Umbilical cord (tissue), 2 donors: ENCODE results near the gene RPS6KA2. TPM values are rescaled to one million over a fixed set of nuclear protein-coding genes. Genes with fewer than 3 reads are reported as not detected.

Experiments
- DNase-seq: peaks from one replicate; pipeline ENCODE4 v3.0.0-alpha.2; 2015; ENCODE audit warnings: low spot score
- total RNA-seq: library from RNA; depleted of rRNA; stranded (reverse); fragments of >200 nt; gene quantifications from one replicate; pipeline ENCODE4 v1.2.3, GENCODE V29; 2014; ENCODE audit warnings: low replicate concordance; ENCODE audit not compliant: insufficient read depth

RPS6KA2 gene
- total RNA-seq, 1 donor from 2014 or later, result 10.1 TPM

GRCh38 chr6:166503167-166503744, 123.8 kb downstream of the RPS6KA2 start:
- no peak for DNase-seq

DNA sequence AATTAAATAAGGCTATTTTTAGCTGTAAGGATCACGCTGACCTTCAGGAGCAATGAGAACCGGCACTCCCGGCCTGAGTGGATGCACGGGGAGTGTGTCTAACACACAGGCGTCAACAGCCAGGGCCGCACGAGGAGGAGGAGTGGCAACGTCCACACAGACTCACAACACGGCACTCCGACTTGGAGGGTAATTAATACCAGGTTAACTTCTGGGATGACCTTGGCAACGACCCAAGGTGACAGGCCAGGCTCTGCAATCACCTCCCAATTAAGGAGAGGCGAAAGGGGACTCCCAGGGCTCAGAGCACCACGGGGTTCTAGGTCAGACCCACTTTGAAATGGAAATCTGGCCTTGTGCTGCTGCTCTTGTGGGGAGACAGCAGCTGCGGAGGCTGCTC, 124.6 kb downstream of the RPS6KA2 start:
- DNase-seq, result no peak

GRCh38 chr6:166501246-166501645, 125.8 kb downstream of the RPS6KA2 start:
- no peak for DNase-seq

- no peak for DNase-seq
These were observed 126.8 kb downstream of the RPS6KA2 start for GRCh38 chr6:166500246-166500645.

- DNase-seq, result no peak
These were observed 127.5 kb downstream of the RPS6KA2 start for GRCh38 chr6:166499350-166500163.

DNA sequence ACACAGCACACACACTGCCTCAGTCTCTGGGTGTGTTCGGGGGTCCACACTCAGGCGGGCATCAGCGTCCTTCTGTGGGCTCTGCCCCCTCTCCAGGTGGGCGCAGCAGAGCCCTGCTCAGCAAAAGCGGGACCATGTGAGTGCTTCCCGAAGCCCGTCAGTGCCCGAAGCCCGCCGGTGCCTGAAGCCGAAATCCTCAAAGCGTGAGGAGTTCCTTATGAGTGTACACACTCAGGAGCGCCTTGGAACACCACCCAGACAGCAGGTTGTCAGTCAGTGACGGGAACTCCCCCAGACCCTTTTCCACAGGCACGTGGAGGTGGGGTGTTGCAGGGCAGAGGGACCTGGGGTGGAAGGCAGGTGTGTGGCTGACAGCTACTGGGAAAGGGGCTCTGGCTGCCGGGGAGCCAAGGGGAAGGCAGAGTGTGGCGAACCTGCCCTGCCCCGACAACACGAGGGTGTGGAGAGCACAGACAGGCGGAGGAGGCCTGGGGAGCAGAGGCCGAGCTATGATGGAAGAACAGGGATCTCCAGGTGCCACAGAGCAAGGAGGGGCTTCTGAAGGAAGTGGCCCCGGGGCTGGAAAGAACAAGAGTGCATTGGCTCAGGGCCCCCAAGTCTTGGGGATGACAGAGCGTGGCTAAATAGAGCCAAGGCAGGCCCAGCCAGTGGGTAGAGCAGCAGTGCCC, 128.2 kb downstream of the RPS6KA2 start:
- DNase-seq, result no peak

DNA sequence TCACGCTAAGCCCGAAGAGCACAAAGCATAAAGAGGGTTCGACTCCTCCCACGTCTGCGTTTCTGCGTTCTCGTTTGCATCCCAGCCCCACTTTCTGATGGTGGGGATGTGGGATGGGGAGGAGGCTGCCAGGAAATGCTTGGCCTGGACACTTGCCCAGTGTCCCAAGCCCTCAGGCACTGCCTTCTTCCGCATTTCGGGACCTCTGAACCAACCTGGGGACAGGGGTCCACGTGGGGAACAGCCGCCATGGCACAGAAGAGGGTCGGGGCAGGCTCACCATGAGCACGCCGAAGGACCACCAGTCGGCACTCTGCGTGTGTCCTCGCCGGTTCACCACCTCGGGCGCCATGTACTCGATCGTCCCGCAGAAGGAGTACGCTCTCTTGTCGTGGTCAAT, 128.8 kb downstream of the RPS6KA2 start:
- no peak for DNase-seq

GRCh38 chr6:166497087-166497899, 129.8 kb downstream of the RPS6KA2 start:
- no peak for DNase-seq

GRCh38 chr6:166496460-166496859, 130.6 kb downstream of the RPS6KA2 start:
- no peak for DNase-seq

DNA sequence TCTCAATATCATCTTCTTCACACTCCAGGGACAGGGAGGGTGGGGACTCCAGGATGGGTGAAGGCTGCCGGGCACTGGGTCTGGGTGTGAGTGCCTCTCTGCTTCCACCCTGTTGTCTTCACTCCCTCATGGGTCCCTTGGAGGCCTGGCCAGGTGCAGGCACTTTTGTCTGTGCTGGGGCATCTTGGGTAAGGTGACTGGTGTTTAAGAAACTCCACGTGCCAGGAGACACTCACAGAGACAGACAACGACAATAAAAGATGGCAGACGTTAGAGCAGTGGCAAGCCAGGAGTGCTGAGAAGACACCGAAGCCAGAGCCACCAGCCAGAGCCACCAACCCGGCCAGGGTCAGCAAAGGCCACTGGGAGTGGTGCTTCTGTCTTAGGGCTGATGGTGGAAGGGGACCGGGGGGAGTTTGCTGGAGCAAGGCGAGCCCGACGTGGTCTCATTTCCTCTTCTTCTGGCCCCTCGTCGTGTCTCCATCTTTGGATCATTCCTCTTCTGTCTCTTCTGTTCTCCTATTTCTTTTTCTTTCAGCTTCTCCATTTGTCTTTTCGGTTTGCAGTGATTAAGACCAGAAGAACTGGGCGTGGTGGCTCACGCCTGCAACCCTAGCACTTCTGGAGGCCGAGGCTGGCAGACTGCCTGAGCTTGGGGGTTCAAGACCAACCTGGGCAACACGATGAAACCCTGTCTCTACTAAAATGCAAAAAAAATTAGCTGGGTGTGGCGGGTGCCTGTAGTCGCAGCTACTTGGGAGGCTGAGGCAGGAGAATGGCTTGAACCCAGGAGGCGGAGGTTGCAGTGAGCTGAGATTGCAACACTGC, 131.3 kb downstream of the RPS6KA2 start:
- no peak for DNase-seq

DNA sequence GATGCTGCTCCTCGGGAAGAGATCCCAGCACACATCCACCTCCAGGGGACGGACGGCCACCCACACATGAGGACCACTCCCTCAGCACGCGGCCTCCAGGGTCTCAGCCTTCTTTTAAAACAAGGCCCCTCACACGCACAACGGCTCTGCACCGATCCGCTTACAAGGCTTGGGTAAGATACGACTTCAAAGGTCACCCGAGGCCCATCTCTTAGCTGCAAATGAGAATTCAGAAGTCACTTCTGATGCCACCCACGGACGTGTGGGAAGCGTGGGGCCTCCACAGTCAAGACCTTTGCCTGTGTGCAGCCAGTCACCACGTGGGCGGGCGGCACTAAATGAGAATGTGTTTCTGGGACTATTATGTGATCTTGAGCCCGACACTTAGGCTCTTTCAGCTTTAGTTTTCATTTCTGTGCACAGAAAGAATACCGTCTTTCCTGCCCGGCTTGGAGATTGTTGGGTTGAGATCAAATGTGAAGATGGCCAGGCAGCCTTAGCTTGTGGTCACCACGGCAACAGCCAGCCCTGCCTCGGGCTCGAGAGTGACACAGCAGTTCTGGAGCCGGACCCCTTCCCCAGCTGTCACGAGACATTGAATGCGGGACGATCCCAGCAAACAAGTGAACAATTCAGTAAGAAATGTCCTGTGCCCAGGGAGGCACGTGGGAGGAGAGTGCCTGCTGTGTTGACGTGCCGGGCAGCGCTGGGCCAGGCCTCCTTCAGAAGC, 132.1 kb downstream of the RPS6KA2 start:
- DNase-seq, result no peak

GRCh38 chr6:166494101-166494441, 133.0 kb downstream of the RPS6KA2 start:
- DNase-seq, result no peak

GRCh38 chr6:166493427-166494100, 133.5 kb downstream of the RPS6KA2 start:
- DNase-seq, result no peak

DNA sequence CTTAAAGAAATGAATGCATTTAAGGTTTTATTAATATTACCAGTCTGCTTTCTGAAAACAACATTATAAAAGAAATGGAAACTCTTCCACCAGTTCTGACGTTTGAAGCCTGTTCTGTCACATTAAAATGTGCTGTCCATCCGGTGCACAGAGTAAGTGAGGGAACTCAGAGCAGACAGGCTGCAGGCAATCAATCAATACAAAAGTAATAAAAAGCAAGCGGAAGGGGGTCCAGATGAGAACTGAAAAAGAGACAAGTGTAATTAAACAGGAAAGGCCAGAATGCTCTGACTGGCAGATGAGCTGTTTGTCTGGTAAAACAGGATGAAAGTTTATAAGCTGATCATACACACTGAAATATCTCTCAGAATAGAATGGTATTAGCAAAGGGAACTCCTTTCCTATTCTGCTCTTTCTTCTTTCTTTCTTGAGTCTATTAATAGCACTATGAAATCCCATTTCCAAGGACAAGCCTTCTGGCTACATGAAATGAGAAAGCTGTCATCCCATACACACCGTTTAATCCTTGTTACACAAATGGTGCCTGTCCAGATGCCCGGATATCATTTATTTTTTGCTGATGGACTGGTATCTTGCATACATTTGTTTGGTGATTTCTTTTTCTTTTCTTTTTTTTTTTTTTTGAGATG, 134.8 kb downstream of the RPS6KA2 start:
- DNase-seq, result no peak

- DNase-seq, result no peak
These were observed 136.2 kb downstream of the RPS6KA2 start for GRCh38 chr6:166490671-166491500.

- DNase-seq, result no peak
These were observed 137.5 kb downstream of the RPS6KA2 start for GRCh38 chr6:166489301-166490155.

- no peak for DNase-seq
These were observed 138.3 kb downstream of the RPS6KA2 start for GRCh38 chr6:166488701-166489100.
